HG02852 (cell line): ENCODE measurements around the gene TEX261.

ENCODE experiments used
- ATAC-seq: cut with Tn5 transposase; IDR thresholded peaks from one replicate; pipeline ENCODE4 v1.9.1; 2021; ENCODE audit warnings: mild to moderate bottlenecking, moderate library complexity; ENCODE audit not compliant: unreplicated experiment

The TEX261 gene

DNA sequence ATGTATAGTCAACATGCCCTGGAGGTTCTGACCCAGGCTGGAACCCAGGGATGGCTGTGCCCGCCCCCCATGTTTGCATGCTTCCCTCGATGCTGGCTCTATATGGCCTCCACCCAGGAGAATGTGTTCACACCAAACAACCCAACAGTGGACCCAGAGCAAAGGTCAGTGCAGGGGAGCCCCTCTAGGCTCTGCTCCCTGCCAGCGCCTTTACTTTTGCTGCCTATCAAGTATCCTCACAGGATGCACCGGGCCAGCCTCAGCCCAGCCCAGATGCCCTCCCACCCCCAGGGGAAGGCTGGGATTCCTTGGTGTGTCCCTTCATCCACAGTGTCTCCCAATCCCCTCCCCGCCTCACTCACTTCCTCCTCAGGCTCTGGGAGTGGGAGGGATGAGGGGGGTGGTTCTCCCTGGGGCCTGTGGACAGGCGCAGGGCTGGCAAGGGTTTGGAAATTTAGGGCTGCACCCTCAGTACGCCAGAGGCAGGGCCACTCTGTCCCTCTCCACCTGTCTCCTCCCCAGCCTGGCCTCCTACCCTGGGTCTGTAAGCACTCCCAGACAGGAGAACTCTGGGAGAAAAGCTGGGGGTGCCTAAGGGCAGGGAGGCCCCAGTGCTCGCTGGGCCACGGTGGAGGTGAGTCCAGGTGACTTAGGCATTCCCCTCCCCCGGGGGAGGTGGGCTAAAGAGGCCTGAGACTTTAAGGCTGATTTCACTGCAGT, 56.6 kb downstream of the TEX261 start:
- ATAC-seq: no peak

DNA sequence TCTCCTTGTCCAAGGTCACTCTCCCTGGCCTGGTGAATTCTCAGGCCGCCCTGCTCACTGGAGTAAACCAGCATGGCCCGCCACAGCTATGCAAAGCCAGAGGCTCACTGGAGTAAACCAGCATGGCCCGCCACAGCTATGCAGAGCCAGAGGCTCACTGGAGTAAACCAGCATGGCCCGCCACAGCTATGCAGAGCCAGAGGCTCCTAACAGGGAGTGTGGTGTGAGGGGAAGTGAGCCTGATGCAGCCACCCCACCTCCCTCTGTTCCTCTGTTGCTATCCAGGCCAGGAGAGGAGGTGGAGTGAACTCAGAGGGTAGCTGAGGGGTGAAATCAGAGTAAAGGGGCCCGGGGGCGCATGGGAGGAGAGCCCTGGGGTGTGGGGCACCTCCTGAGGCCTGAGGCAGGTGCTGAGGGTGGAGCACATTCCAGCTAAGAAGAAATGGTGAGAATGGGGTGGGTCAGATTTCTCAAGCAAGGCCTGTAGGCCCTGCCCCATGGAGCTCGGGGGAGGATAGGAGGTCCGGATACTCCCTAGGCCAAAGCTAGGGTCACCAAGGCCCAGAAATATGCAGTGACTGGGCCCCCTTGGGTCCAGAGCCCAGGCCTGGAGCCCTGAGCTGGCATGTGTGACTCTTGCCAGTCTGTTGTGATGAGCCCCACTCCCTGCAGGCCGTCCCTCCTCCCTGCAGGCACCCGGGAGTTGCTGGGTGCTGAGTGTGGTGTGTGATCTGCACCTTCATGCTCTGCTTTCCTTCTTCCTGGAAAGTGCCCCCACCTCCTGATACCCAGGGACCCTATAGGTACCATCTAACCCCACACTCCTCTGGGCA, 57.5 kb downstream of the TEX261 start:
- ATAC-seq: no peak

DNA sequence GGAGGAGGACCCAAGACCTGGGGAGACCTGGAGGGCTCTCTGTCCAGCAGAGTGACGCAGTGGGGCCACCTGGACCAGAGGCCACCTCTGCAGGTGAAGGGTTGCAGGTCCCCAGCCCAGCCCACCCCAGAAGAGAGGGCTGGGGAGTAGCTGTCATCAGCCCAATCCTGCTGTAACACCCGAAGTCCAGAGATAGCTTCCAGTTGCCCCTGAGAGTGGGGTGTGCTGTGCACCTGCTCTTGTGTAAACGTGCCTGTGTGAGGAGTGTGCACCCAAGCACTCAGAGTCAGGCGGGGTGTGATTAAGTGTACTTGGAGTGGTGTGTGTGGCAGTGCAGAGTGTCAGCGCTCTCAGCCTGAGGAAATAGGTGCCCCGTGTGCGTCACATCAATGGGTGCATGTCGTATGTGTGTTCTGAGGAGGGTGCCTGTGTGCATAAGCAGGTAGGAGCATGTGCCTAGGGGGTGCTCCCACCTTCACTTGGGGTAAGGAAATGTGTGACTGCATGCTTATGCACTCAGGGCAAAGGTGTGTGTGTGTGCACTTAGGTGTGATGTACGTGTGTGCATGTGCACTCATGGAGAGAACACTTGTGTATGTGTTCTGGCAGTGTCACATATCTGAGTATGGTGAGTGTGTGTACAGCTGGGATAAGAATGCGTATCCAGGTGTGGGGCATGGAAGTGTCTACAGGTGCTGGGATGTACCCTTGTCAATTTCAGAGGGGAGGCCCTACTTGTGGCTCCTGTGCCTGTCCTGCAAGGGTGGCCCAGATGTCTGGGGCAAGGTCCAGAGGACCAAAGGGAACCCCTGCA, 58.3 kb downstream of the TEX261 start:
- ATAC-seq: no peak
